H9 (cell line): ENCODE data around the gene SCGB3A2. TPM values are rescaled to one million over a fixed set of nuclear protein-coding genes. Genes with fewer than 3 reads are reported as not detected.

Experiments used
- DNase-seq: peaks from one replicate; pipeline ENCODE4 v3.0.0-alpha.2; 2017
- H2AFZ ChIP-seq: one replicate; pipeline ENCODE4 v1.6.1; 2013; ENCODE audit warnings: mild to moderate bottlenecking, low read length, control low read depth, moderate library complexity
- H2AK5ac ChIP-seq: 2 replicates; pipeline ENCODE4 v1.6.1; 2013; ENCODE audit warnings: low read length, control low read depth, mixed read lengths; ENCODE audit not compliant: insufficient read length
- H2BK120ac ChIP-seq: one replicate; pipeline ENCODE4 v1.6.1; 2013; ENCODE audit warnings: low read depth, mild to moderate bottlenecking, low read length, control low read depth, inconsistent platforms; ENCODE audit not compliant: poor library complexity, severe bottlenecking
- H2BK12ac ChIP-seq: 2 replicates; pipeline ENCODE4 v1.6.1; 2013; ENCODE audit warnings: low read length, control low read depth, mixed read lengths, low read depth; ENCODE audit not compliant: insufficient read length
- H2BK15ac ChIP-seq: 2 replicates; pipeline ENCODE4 v1.6.1; 2013; ENCODE audit warnings: low read depth, low read length, control low read depth
- H2BK20ac ChIP-seq: one replicate; pipeline ENCODE4 v1.6.1; 2013; ENCODE audit warnings: low read depth, mild to moderate bottlenecking, low read length, control low read depth, inconsistent platforms; ENCODE audit not compliant: poor library complexity, severe bottlenecking
- H2BK5ac ChIP-seq: 2 replicates; pipeline ENCODE4 v1.6.1; 2013; ENCODE audit warnings: low read length, control low read depth, mixed read lengths; ENCODE audit not compliant: insufficient read length
- H3K14ac ChIP-seq: 2 replicates; pipeline ENCODE4 v1.6.1; 2013; ENCODE audit warnings: low read length, control low read depth; ENCODE audit not compliant: insufficient read depth
- H3K18ac ChIP-seq: 2 replicates; pipeline ENCODE4 v1.6.1; 2013; ENCODE audit warnings: low read depth, mild to moderate bottlenecking, mixed read lengths, low read length, control low read depth; ENCODE audit not compliant: insufficient read length
- H3K23ac ChIP-seq: 2 replicates; pipeline ENCODE4 v1.6.1; 2013; ENCODE audit warnings: low read length, control low read depth, mixed read lengths, low read depth; ENCODE audit not compliant: insufficient read length
- H3K23me2 ChIP-seq: 2 replicates; pipeline ENCODE4 v1.6.1; 2013; ENCODE audit warnings: low read depth, mild to moderate bottlenecking, mixed read lengths, low read length, control low read depth; ENCODE audit not compliant: insufficient read length, poor library complexity, severe bottlenecking
- H3K27ac ChIP-seq: 2 replicates; pipeline ENCODE4 v1.5.1; 2013; ENCODE audit warnings: low read length, control low read depth, mixed read lengths, low read depth; ENCODE audit not compliant: insufficient read length
- H3K27me3 ChIP-seq: 2 replicates; pipeline ENCODE4 v1.6.1; 2013; ENCODE audit warnings: low read length, control low read depth, inconsistent platforms; ENCODE audit not compliant: insufficient read depth
- H3K4ac ChIP-seq: 2 replicates; pipeline ENCODE4 v1.6.1; 2013; ENCODE audit warnings: low read depth, mild to moderate bottlenecking, control low read depth, inconsistent platforms, low read length, moderate library complexity
- H3K4me1 ChIP-seq: 2 replicates; pipeline ENCODE4 v1.6.1; 2013; ENCODE audit warnings: low read length, control low read depth, inconsistent platforms; ENCODE audit not compliant: insufficient read depth
- H3K4me2 ChIP-seq: 2 replicates; pipeline ENCODE4 v1.6.1; 2013; ENCODE audit warnings: low read length, control low read depth, mixed read lengths; ENCODE audit not compliant: insufficient read length, insufficient read depth
- H3K56ac ChIP-seq: 2 replicates; pipeline ENCODE4 v1.6.1; 2013; ENCODE audit warnings: low read depth, mild to moderate bottlenecking, mixed read lengths, low read length, control low read depth; ENCODE audit not compliant: insufficient read length
- H3K79me1 ChIP-seq: 2 replicates; pipeline ENCODE4 v1.6.1; 2013; ENCODE audit warnings: low read depth, mild to moderate bottlenecking, moderate library complexity, low read length, control low read depth, inconsistent platforms; ENCODE audit not compliant: insufficient read depth, poor library complexity, severe bottlenecking
- H3K79me2 ChIP-seq: 2 replicates; pipeline ENCODE4 v1.6.1; 2013; ENCODE audit warnings: low read length, control low read depth, inconsistent platforms; ENCODE audit not compliant: insufficient read depth
- H3K9ac ChIP-seq: 2 replicates; pipeline ENCODE4 v1.6.1; 2013; ENCODE audit warnings: low read length, control low read depth, mixed read lengths; ENCODE audit not compliant: insufficient read length; ENCODE audit errors: extremely low read depth
- H3K9me3 ChIP-seq: one replicate; pipeline ENCODE4 v1.6.1; 2013; ENCODE audit warnings: low read depth, low read length, inconsistent platforms; ENCODE audit not compliant: control insufficient read depth
- H3T11ph ChIP-seq: one replicate; pipeline ENCODE4 v1.6.1; 2013; ENCODE audit warnings: mild to moderate bottlenecking, low read length, control low read depth, inconsistent platforms
- H4K20me1 ChIP-seq: one replicate; pipeline ENCODE4 v1.6.1; 2013; ENCODE audit not compliant: control insufficient read depth, insufficient read length, insufficient read depth
- H4K5ac ChIP-seq: 2 replicates; pipeline ENCODE4 v1.6.1; 2013; ENCODE audit warnings: low read depth, mild to moderate bottlenecking, mixed read lengths, low read length, control low read depth; ENCODE audit not compliant: insufficient read length
- H4K8ac ChIP-seq: replicated peaks from 2 replicates; pipeline ENCODE4 v1.6.1; 2013; ENCODE audit warnings: low read length, control low read depth, mixed read lengths, low read depth; ENCODE audit not compliant: insufficient read length
- H4K91ac ChIP-seq: 2 replicates; pipeline ENCODE4 v1.6.1; 2013; ENCODE audit warnings: low read depth, mild to moderate bottlenecking, moderate library complexity, mixed read lengths, low read length, control low read depth; ENCODE audit not compliant: insufficient read length
- H3K27ac Mint-ChIP-seq, 3 experiments: 2 replicates in 2 of 3; 3 replicates in 1 of 3; pipeline ENCODE4 v1.8.0; 2020 to 2021; ENCODE audit warnings: mixed read lengths in 3 of 3, mild to moderate bottlenecking in 1 of 3, moderate library complexity in 1 of 3
- H3K27me3 Mint-ChIP-seq: 2 replicates; pipeline ENCODE4 v1.8.0; 2021; ENCODE audit warnings: low read depth, mild to moderate bottlenecking, moderate library complexity, mixed read lengths
- H3K36me3 Mint-ChIP-seq, 3 experiments: 2 replicates in 2 of 3; 3 replicates in 1 of 3; pipeline ENCODE4 v1.8.0; 2020 to 2021; ENCODE audit warnings: low read depth in 3 of 3, mixed read lengths in 3 of 3; ENCODE audit not compliant: insufficient read depth in 1 of 3
- H3K4me1 Mint-ChIP-seq, 2 experiments: 2 replicates each; pipeline ENCODE4 v1.8.0; 2020; ENCODE audit warnings: mixed read lengths in 2 of 2
- H3K4me3 Mint-ChIP-seq, 2 experiments: 2 replicates in 1 of 2; 3 replicates in 1 of 2; pipeline ENCODE4 v1.8.0; 2020 to 2021; ENCODE audit warnings: mild to moderate bottlenecking in 2 of 2, mixed read lengths in 2 of 2, moderate library complexity in 1 of 2
- H3K9me3 Mint-ChIP-seq, 2 experiments: 2 replicates in 1 of 2; 3 replicates in 1 of 2; pipeline ENCODE4 v1.8.0; 2020; ENCODE audit warnings: mild to moderate bottlenecking in 2 of 2, mixed read lengths in 2 of 2, moderate library complexity in 1 of 2
- CTCF ChIP-seq: fragments of 200-600 bp; sonication (generic); conservative IDR thresholded peaks from 3 replicates; pipeline ENCODE4 v1.8.0; 2021; ENCODE audit warnings: antibody characterized with exemption, mild to moderate bottlenecking
- WGBS: extraction: QIAGEN DNeasy Blood & Tissue Kit; methylation state at CpG from one replicate; pipeline ENCODE4 v1.1.7; 2013; ENCODE audit warnings: missing lambda C conversion rate, low lambda C conversion rate, mixed read lengths; ENCODE audit not compliant: insufficient read length; ENCODE audit errors: extremely low coverage; 5-methylcytosine and 5-hydroxymethylcytosine counted together
- total RNA-seq: library from RNA; stranded (reverse); gene quantifications from 2 replicates; pipeline ENCODE4 v1.2.1, GENCODE V29; 2021

Gene SCGB3A2
- total RNA-seq, 1 experiment from 2014 or later, result 66.0 TPM

- Histone ChIP-seq H2BK120ac (no peak overlapping the region), H3K56ac (no peak overlapping the region), H3K4me2 (no peak overlapping the region), H3K23me2 (no peaks in the 10 kb centered on the region), H2AK5ac (no peak overlapping the region), H3K14ac (no peak overlapping the region), H4K20me1 (no peaks in the 10 kb centered on the region), H3K9me3 (no peaks in the 10 kb centered on the region), H3K18ac (no peak overlapping the region), H2AFZ (no peak overlapping the region), H3K79me1 (no peaks in the 10 kb centered on the region), H3K4me1 (no peaks in the 10 kb centered on the region), H2BK12ac (no peak overlapping the region), H3K4ac (no peak overlapping the region), H2BK15ac (no peak overlapping the region), H3K23ac (no peak overlapping the region), H4K8ac (no peak overlapping the region), H4K91ac (no peak overlapping the region), H3K27ac (no peak overlapping the region), H3T11ph (no peak overlapping the region), H2BK20ac (no peak overlapping the region), H4K5ac (no peak overlapping the region), H3K9ac (no peak overlapping the region), H2BK5ac (no peak overlapping the region), H3K79me2 (no peaks in the 10 kb centered on the region), H3K27me3 (no peaks in the 10 kb centered on the region)
- DNase-seq, result no peak
- H3K4me3 Mint-ChIP-seq, result no peak overlapping the region
- H3K27ac Mint-ChIP-seq, result no peak overlapping the region
- no CpG with 5 or more reads among the region's 2 CpGs for WGBS
- no peak for TF ChIP-seq CTCF
- H3K4me1 Mint-ChIP-seq, result peaks cover 4 to 6% of the 10 kb centered on the region in 2 experiments; a peak in 3 of 4 replicates
- peaks cover 0 to 5% (median 0%) of the 10 kb centered on the region in 3 experiments; a peak in 3 of 7 replicates for H3K36me3 Mint-ChIP-seq
- peaks cover 3 to 4% of the 10 kb centered on the region in 2 experiments; a peak in 2 of 5 replicates for H3K9me3 Mint-ChIP-seq
- H3K27me3 Mint-ChIP-seq, result no peaks in the 10 kb centered on the region
These were observed 52.3 kb downstream of the SCGB3A2 start for GRCh38 chr5:147930769-147931168.

Other genes starting within 250 kb of the SCGB3A2 start
- 5.4 and 6.4 TPM in 2 replicates for gene JAKMIP2, start 96.0 kb upstream of the SCGB3A2 start, total RNA-seq
- gene SPINK1, start 47.0 kb upstream of the SCGB3A2 start, total RNA-seq, result 2.0 and 3.1 TPM in 2 replicates
- not detected in 2 replicates for gene C5orf46, start 27.8 kb downstream of the SCGB3A2 start, total RNA-seq
- 5.6 and 6.0 TPM in 2 replicates for gene SPINK5, start 185.3 kb downstream of the SCGB3A2 start, total RNA-seq